H1 (cell line): ENCODE measurements around the gene CADM2. TPM values are rescaled to one million over a fixed set of nuclear protein-coding genes. Genes with fewer than 3 reads are reported as not detected.

ENCODE experiments used
- E2F6 ChIP-seq: IDR thresholded peaks from 2 replicates; pipeline ENCODE4 v1.6.1; 2012; ENCODE audit warnings: inconsistent platforms
- polyA plus RNA-seq, 7 experiments: library from polyadenylated mRNA; depleted of rRNA in 3 of 7; stranded (reverse) in 5 of 7; unstranded in 2 of 7; fragments of >200 nt in 5 of 7; fragments of 200-250 nt in 2 of 7; gene quantifications; 1 replicate in 5 of 7; 2 replicates in 1 of 7; 4 replicates in 1 of 7; pipeline versions ENCODE4 v1.2.1 to v1.2.3, GENCODE V29; 2011 to 2013; ENCODE audit warnings: missing spikeins in 2 of 7, mixed read lengths in 2 of 7
- total RNA-seq: library from RNA; stranded (reverse); fragmentation: NEBNext Ultra II Directional; extraction: Animal tissue kit (Norgen Biotek cat#: 25700); gene quantifications from 2 replicates; pipeline ENCODE4 v1.2.1, GENCODE V29; 2021

The CADM2 gene
- total and polyA plus RNA-seq, 2 of the 8 experiments (the other 6 are each of a cell fraction or from before 2014, with no cell fraction given) = 14.9 to 20.9 TPM

GRCh38 chr3:85433319-85433718, 474.5 kb downstream of the CADM2 start (continued):
- no peak for TF ChIP-seq E2F6
